ENCODE data around the gene EFCAB12. TPM values are rescaled to one million over a fixed set of nuclear protein-coding genes. Genes with fewer than 3 reads are reported as not detected.

EFCAB12 gene
- total RNA-seq, 1 donor from 2014 or later: 0.13 TPM

- H3K4me3 Mint-ChIP-seq: no peak overlapping the region
- peaks cover 3% of the 10 kb centered on the region for H3K4me1 ChIP-seq
- no peak overlapping the region for H3K27ac ChIP-seq
Observed at GRCh38 chr3:129383292-129383860, 45.1 kb downstream of the EFCAB12 start.

GRCh38 chr3:129382366-129382765, 46.1 kb downstream of the EFCAB12 start:
- Mint-ChIP-seq H3K27me3 (ENCODE audit: insufficient read depth, low read depth) (peaks cover 4% of the 10 kb centered on the region), H3K27ac (no peak overlapping the region)

More at GRCh38 chr3:129383292-129383860, 45.1 kb downstream of the EFCAB12 start:
- Histone ChIP-seq H3K4me2 (peak overlapping the region; percentile 50), H3F3A (ENCODE audit: low read depth) (peaks cover 4% of the 10 kb centered on the region), H3K9ac (no peak overlapping the region), H3K36me3 (no peaks in the 10 kb centered on the region), H4K20me1 (ENCODE audit: low read depth) (no peaks in the 10 kb centered on the region), H2AFZ (replicated peaks) (no peak overlapping the region), H3K79me2 (ENCODE audit: low read depth) (no peaks in the 10 kb centered on the region), H3K27me3 (no peaks in the 10 kb centered on the region), H3K9me3 (ENCODE audit: low read depth) (no peaks in the 10 kb centered on the region), H3K4me3 (no peak overlapping the region)
- DNase-seq (ENCODE audit: low spot score): peak; percentile 88
- peaks cover 4% of the 10 kb centered on the region for H3K27me3 Mint-ChIP-seq (ENCODE audit: insufficient read depth, low read depth)
- peak; percentile 87 for TF ChIP-seq CTCF (IDR thresholded peaks at IDR 0.05)
- no peak for TF ChIP-seq EZH2 (IDR thresholded peaks at IDR 0.05)
- no peak for TF ChIP-seq EZH2phosphoT487 (IDR thresholded peaks at IDR 0.05)
- peaks cover 5% of the 10 kb centered on the region for H3K9me3 Mint-ChIP-seq
- H3K4me1 Mint-ChIP-seq: peaks cover 17% of the 10 kb centered on the region
- H3K36me3 Mint-ChIP-seq: peaks cover 16% of the 10 kb centered on the region
- H3K27ac Mint-ChIP-seq: no peak overlapping the region

GRCh38 chr3:129379582-129380358, 48.7 kb downstream of the EFCAB12 start:
- Histone ChIP-seq H3K4me3 (no peak overlapping the region), H3K9me3 (ENCODE audit: low read depth) (no peaks in the 10 kb centered on the region), H3K9ac (no peak overlapping the region), H3K4me2 (no peak overlapping the region), H3K36me3 (no peaks in the 10 kb centered on the region), H3F3A (ENCODE audit: low read depth) (peaks cover 4% of the 10 kb centered on the region), H3K27me3 (no peaks in the 10 kb centered on the region), H3K4me1 (peaks cover 3% of the 10 kb centered on the region), H3K27ac (no peak overlapping the region), H3K79me2 (ENCODE audit: low read depth) (no peaks in the 10 kb centered on the region), H2AFZ (replicated peaks) (no peak overlapping the region), H4K20me1 (ENCODE audit: low read depth) (no peaks in the 10 kb centered on the region)
- no peak for DNase-seq (ENCODE audit: low spot score)
- peaks cover 4% of the 10 kb centered on the region for H3K27me3 Mint-ChIP-seq (ENCODE audit: insufficient read depth, low read depth)
- no peaks in the 10 kb centered on the region for H3K36me3 Mint-ChIP-seq
- no peak overlapping the region for H3K4me3 Mint-ChIP-seq
- peaks cover 8% of the 10 kb centered on the region for H3K4me1 Mint-ChIP-seq
- H3K9me3 Mint-ChIP-seq: peaks cover 6% of the 10 kb centered on the region
- H3K27ac Mint-ChIP-seq: no peak overlapping the region
- TF ChIP-seq CTCF (IDR thresholded peaks at IDR 0.05) (no peak), EZH2 (IDR thresholded peaks at IDR 0.05) (no peak), EZH2phosphoT487 (IDR thresholded peaks at IDR 0.05) (no peak)

More at GRCh38 chr3:129382366-129382765, 46.1 kb downstream of the EFCAB12 start:
- Histone ChIP-seq H3K9me3 (ENCODE audit: low read depth) (no peaks in the 10 kb centered on the region), H3K4me3 (no peak overlapping the region), H2AFZ (replicated peaks) (no peak overlapping the region), H4K20me1 (ENCODE audit: low read depth) (no peaks in the 10 kb centered on the region), H3K36me3 (no peaks in the 10 kb centered on the region), H3K4me1 (peaks cover 3% of the 10 kb centered on the region), H3K27me3 (no peaks in the 10 kb centered on the region), H3K4me2 (no peak overlapping the region), H3F3A (ENCODE audit: low read depth) (peaks cover 4% of the 10 kb centered on the region), H3K79me2 (ENCODE audit: low read depth) (no peaks in the 10 kb centered on the region), H3K27ac (no peak overlapping the region), H3K9ac (no peak overlapping the region)
- DNase-seq (ENCODE audit: low spot score): no peak
- TF ChIP-seq CTCF (IDR thresholded peaks at IDR 0.05) (no peak), EZH2phosphoT487 (IDR thresholded peaks at IDR 0.05) (no peak), EZH2 (IDR thresholded peaks at IDR 0.05) (no peak)
- H3K4me1 Mint-ChIP-seq: peaks cover 12% of the 10 kb centered on the region
- peaks cover 6% of the 10 kb centered on the region for H3K9me3 Mint-ChIP-seq
- no peak overlapping the region for H3K4me3 Mint-ChIP-seq
- peaks cover 7% of the 10 kb centered on the region for H3K36me3 Mint-ChIP-seq

Data from neural progenitor cell (in vitro differentiated cells).